H9 (cell line): ENCODE data around the gene CFHR5. TPM values are rescaled to one million over a fixed set of nuclear protein-coding genes. Genes with fewer than 3 reads are reported as not detected.

Experiments used
- DNase-seq: peaks from one replicate; pipeline ENCODE4 v3.0.0-alpha.2; 2017
- H2AFZ ChIP-seq: one replicate; pipeline ENCODE4 v1.6.1; 2013; ENCODE audit warnings: mild to moderate bottlenecking, low read length, control low read depth, moderate library complexity
- H2AK5ac ChIP-seq: 2 replicates; pipeline ENCODE4 v1.6.1; 2013; ENCODE audit warnings: low read length, control low read depth, mixed read lengths; ENCODE audit not compliant: insufficient read length
- H2BK120ac ChIP-seq: one replicate; pipeline ENCODE4 v1.6.1; 2013; ENCODE audit warnings: low read depth, mild to moderate bottlenecking, low read length, control low read depth, inconsistent platforms; ENCODE audit not compliant: poor library complexity, severe bottlenecking
- H2BK12ac ChIP-seq: 2 replicates; pipeline ENCODE4 v1.6.1; 2013; ENCODE audit warnings: low read length, control low read depth, mixed read lengths, low read depth; ENCODE audit not compliant: insufficient read length
- H2BK15ac ChIP-seq: 2 replicates; pipeline ENCODE4 v1.6.1; 2013; ENCODE audit warnings: low read depth, low read length, control low read depth
- H2BK20ac ChIP-seq: one replicate; pipeline ENCODE4 v1.6.1; 2013; ENCODE audit warnings: low read depth, mild to moderate bottlenecking, low read length, control low read depth, inconsistent platforms; ENCODE audit not compliant: poor library complexity, severe bottlenecking
- H2BK5ac ChIP-seq: 2 replicates; pipeline ENCODE4 v1.6.1; 2013; ENCODE audit warnings: low read length, control low read depth, mixed read lengths; ENCODE audit not compliant: insufficient read length
- H3K14ac ChIP-seq: 2 replicates; pipeline ENCODE4 v1.6.1; 2013; ENCODE audit warnings: low read length, control low read depth; ENCODE audit not compliant: insufficient read depth
- H3K18ac ChIP-seq: 2 replicates; pipeline ENCODE4 v1.6.1; 2013; ENCODE audit warnings: low read depth, mild to moderate bottlenecking, mixed read lengths, low read length, control low read depth; ENCODE audit not compliant: insufficient read length
- H3K23ac ChIP-seq: 2 replicates; pipeline ENCODE4 v1.6.1; 2013; ENCODE audit warnings: low read length, control low read depth, mixed read lengths, low read depth; ENCODE audit not compliant: insufficient read length
- H3K23me2 ChIP-seq: 2 replicates; pipeline ENCODE4 v1.6.1; 2013; ENCODE audit warnings: low read depth, mild to moderate bottlenecking, mixed read lengths, low read length, control low read depth; ENCODE audit not compliant: insufficient read length, poor library complexity, severe bottlenecking
- H3K27ac ChIP-seq: 2 replicates; pipeline ENCODE4 v1.5.1; 2013; ENCODE audit warnings: low read length, control low read depth, mixed read lengths, low read depth; ENCODE audit not compliant: insufficient read length
- H3K27me3 ChIP-seq: 2 replicates; pipeline ENCODE4 v1.6.1; 2013; ENCODE audit warnings: low read length, control low read depth, inconsistent platforms; ENCODE audit not compliant: insufficient read depth
- H3K4ac ChIP-seq: 2 replicates; pipeline ENCODE4 v1.6.1; 2013; ENCODE audit warnings: low read depth, mild to moderate bottlenecking, control low read depth, inconsistent platforms, low read length, moderate library complexity
- H3K4me1 ChIP-seq: 2 replicates; pipeline ENCODE4 v1.6.1; 2013; ENCODE audit warnings: low read length, control low read depth, inconsistent platforms; ENCODE audit not compliant: insufficient read depth
- H3K4me2 ChIP-seq: 2 replicates; pipeline ENCODE4 v1.6.1; 2013; ENCODE audit warnings: low read length, control low read depth, mixed read lengths; ENCODE audit not compliant: insufficient read length, insufficient read depth
- H3K56ac ChIP-seq: 2 replicates; pipeline ENCODE4 v1.6.1; 2013; ENCODE audit warnings: low read depth, mild to moderate bottlenecking, mixed read lengths, low read length, control low read depth; ENCODE audit not compliant: insufficient read length
- H3K79me1 ChIP-seq: 2 replicates; pipeline ENCODE4 v1.6.1; 2013; ENCODE audit warnings: low read depth, mild to moderate bottlenecking, moderate library complexity, low read length, control low read depth, inconsistent platforms; ENCODE audit not compliant: insufficient read depth, poor library complexity, severe bottlenecking
- H3K79me2 ChIP-seq: 2 replicates; pipeline ENCODE4 v1.6.1; 2013; ENCODE audit warnings: low read length, control low read depth, inconsistent platforms; ENCODE audit not compliant: insufficient read depth
- H3K9ac ChIP-seq: 2 replicates; pipeline ENCODE4 v1.6.1; 2013; ENCODE audit warnings: low read length, control low read depth, mixed read lengths; ENCODE audit not compliant: insufficient read length; ENCODE audit errors: extremely low read depth
- H3K9me3 ChIP-seq: one replicate; pipeline ENCODE4 v1.6.1; 2013; ENCODE audit warnings: low read depth, low read length, inconsistent platforms; ENCODE audit not compliant: control insufficient read depth
- H3T11ph ChIP-seq: one replicate; pipeline ENCODE4 v1.6.1; 2013; ENCODE audit warnings: mild to moderate bottlenecking, low read length, control low read depth, inconsistent platforms
- H4K20me1 ChIP-seq: one replicate; pipeline ENCODE4 v1.6.1; 2013; ENCODE audit not compliant: control insufficient read depth, insufficient read length, insufficient read depth
- H4K5ac ChIP-seq: 2 replicates; pipeline ENCODE4 v1.6.1; 2013; ENCODE audit warnings: low read depth, mild to moderate bottlenecking, mixed read lengths, low read length, control low read depth; ENCODE audit not compliant: insufficient read length
- H4K8ac ChIP-seq: replicated peaks from 2 replicates; pipeline ENCODE4 v1.6.1; 2013; ENCODE audit warnings: low read length, control low read depth, mixed read lengths, low read depth; ENCODE audit not compliant: insufficient read length
- H4K91ac ChIP-seq: 2 replicates; pipeline ENCODE4 v1.6.1; 2013; ENCODE audit warnings: low read depth, mild to moderate bottlenecking, moderate library complexity, mixed read lengths, low read length, control low read depth; ENCODE audit not compliant: insufficient read length
- H3K27ac Mint-ChIP-seq, 3 experiments: 2 replicates in 2 of 3; 3 replicates in 1 of 3; pipeline ENCODE4 v1.8.0; 2020 to 2021; ENCODE audit warnings: mixed read lengths in 3 of 3, mild to moderate bottlenecking in 1 of 3, moderate library complexity in 1 of 3
- H3K27me3 Mint-ChIP-seq: 2 replicates; pipeline ENCODE4 v1.8.0; 2021; ENCODE audit warnings: low read depth, mild to moderate bottlenecking, moderate library complexity, mixed read lengths
- H3K36me3 Mint-ChIP-seq, 3 experiments: 2 replicates in 2 of 3; 3 replicates in 1 of 3; pipeline ENCODE4 v1.8.0; 2020 to 2021; ENCODE audit warnings: low read depth in 3 of 3, mixed read lengths in 3 of 3; ENCODE audit not compliant: insufficient read depth in 1 of 3
- H3K4me1 Mint-ChIP-seq, 2 experiments: 2 replicates each; pipeline ENCODE4 v1.8.0; 2020; ENCODE audit warnings: mixed read lengths in 2 of 2
- H3K4me3 Mint-ChIP-seq, 2 experiments: 2 replicates in 1 of 2; 3 replicates in 1 of 2; pipeline ENCODE4 v1.8.0; 2020 to 2021; ENCODE audit warnings: mild to moderate bottlenecking in 2 of 2, mixed read lengths in 2 of 2, moderate library complexity in 1 of 2
- H3K9me3 Mint-ChIP-seq, 2 experiments: 2 replicates in 1 of 2; 3 replicates in 1 of 2; pipeline ENCODE4 v1.8.0; 2020; ENCODE audit warnings: mild to moderate bottlenecking in 2 of 2, mixed read lengths in 2 of 2, moderate library complexity in 1 of 2
- CTCF ChIP-seq: fragments of 200-600 bp; sonication (generic); conservative IDR thresholded peaks from 3 replicates; pipeline ENCODE4 v1.8.0; 2021; ENCODE audit warnings: antibody characterized with exemption, mild to moderate bottlenecking
- WGBS: extraction: QIAGEN DNeasy Blood & Tissue Kit; methylation state at CpG from one replicate; pipeline ENCODE4 v1.1.7; 2013; ENCODE audit warnings: missing lambda C conversion rate, low lambda C conversion rate, mixed read lengths; ENCODE audit not compliant: insufficient read length; ENCODE audit errors: extremely low coverage; 5-methylcytosine and 5-hydroxymethylcytosine counted together
- total RNA-seq: library from RNA; stranded (reverse); gene quantifications from 2 replicates; pipeline ENCODE4 v1.2.1, GENCODE V29; 2021

CFHR5 gene
- total RNA-seq, 1 experiment from 2014 or later, result not detected

- no peaks in the 10 kb centered on the region for H3K79me2 ChIP-seq
- H2BK15ac ChIP-seq, result no peak overlapping the region
- H3K4ac ChIP-seq, result no peak overlapping the region
- no peak overlapping the region for H3K9ac ChIP-seq
- H3K36me3 Mint-ChIP-seq, result no peaks in the 10 kb centered on the region
- no peak overlapping the region for H3K4me3 Mint-ChIP-seq
- no peaks in the 10 kb centered on the region; a peak in 1 of 5 replicates for H3K9me3 Mint-ChIP-seq
- no peak overlapping the region for H2BK5ac ChIP-seq
- TF ChIP-seq CTCF, result no peak
- no peaks in the 10 kb centered on the region for H3K79me1 ChIP-seq
- no peak overlapping the region for H2BK120ac ChIP-seq
- no peak overlapping the region for H2BK20ac ChIP-seq
- no peak overlapping the region for H4K5ac ChIP-seq
- no peak overlapping the region for H3K27ac Mint-ChIP-seq
- H3K23me2 ChIP-seq, result no peaks in the 10 kb centered on the region
- no peak overlapping the region for H3T11ph ChIP-seq
- H3K9me3 ChIP-seq, result no peaks in the 10 kb centered on the region
- H4K91ac ChIP-seq, result no peak overlapping the region
- H3K14ac ChIP-seq, result no peak overlapping the region
- no peak overlapping the region for H3K18ac ChIP-seq
- H3K56ac ChIP-seq, result no peak overlapping the region
- no peak overlapping the region for H4K8ac ChIP-seq
- H4K20me1 ChIP-seq, result no peaks in the 10 kb centered on the region
- H2AFZ ChIP-seq, result no peak overlapping the region
- H3K4me1 Mint-ChIP-seq, result peaks cover 4% of the 10 kb centered on the region in 2 experiments
- H3K27me3 ChIP-seq, result no peaks in the 10 kb centered on the region
- no peak for DNase-seq
- H3K4me1 ChIP-seq, result no peaks in the 10 kb centered on the region
- no peak overlapping the region for H3K27ac ChIP-seq
- H3K4me2 ChIP-seq, result no peak overlapping the region
- H3K27me3 Mint-ChIP-seq, result no peaks in the 10 kb centered on the region
- H2AK5ac ChIP-seq, result no peak overlapping the region
- no CpG with 5 or more reads among the region's 1 CpG for WGBS
- no peak overlapping the region for H2BK12ac ChIP-seq
- H3K23ac ChIP-seq, result no peak overlapping the region
These were observed 20.1 kb downstream of the CFHR5 start for GRCh38 chr1:196997423-196997822.
